ENCODE results near the gene KIAA1549. TPM values are rescaled to one million over a fixed set of nuclear protein-coding genes. Genes with fewer than 3 reads are reported as not detected.

KIAA1549 gene
- total RNA-seq, 1 experiment from 2014 or later = 14.1 TPM

DNA sequence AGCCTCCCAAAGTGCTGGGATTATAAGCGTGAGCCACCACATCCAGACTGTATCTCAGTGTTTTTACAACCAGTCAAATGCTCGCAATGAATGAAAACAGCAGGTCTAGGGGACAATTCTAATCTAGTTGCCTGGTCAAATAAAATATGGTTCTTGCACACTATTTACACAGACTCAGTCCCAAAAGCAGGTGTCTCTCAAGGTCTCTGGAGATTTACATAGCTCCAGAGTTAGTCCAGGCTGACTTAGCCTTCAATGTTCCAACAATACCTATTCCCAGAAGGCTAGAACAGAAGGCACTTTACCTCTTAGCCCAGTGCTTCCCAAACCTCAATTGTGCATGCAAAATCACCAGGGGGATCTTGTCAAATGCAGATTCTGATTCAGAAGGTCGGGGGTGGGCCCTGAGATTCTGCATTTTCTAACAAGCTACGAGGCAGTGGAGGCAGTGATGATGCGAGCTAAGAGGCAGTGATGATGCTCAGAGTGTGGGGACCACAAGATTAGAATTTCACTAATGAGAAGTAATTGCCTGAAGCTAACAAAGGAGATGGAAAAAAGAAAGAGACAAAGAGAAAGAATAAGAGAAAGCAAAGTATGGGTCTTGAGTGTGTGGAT, 6.4 kb downstream of the KIAA1549 start:
- TF ChIP-seq POLR2AphosphoS5 (IDR thresholded peaks at IDR 0.05; ENCODE audit: low read depth, low read length) (no peak), CTCF (IDR thresholded peaks at IDR 0.05) (no peak), SIN3A (IDR thresholded peaks at IDR 0.05; ENCODE audit: borderline replicate concordance, insufficient read depth, low read depth, low read length) (no peak), TCF7L2 (IDR thresholded peaks at IDR 0.05; ENCODE audit: low read depth, low read length) (no peak)
- TF ChIP-seq, protein P1, sequence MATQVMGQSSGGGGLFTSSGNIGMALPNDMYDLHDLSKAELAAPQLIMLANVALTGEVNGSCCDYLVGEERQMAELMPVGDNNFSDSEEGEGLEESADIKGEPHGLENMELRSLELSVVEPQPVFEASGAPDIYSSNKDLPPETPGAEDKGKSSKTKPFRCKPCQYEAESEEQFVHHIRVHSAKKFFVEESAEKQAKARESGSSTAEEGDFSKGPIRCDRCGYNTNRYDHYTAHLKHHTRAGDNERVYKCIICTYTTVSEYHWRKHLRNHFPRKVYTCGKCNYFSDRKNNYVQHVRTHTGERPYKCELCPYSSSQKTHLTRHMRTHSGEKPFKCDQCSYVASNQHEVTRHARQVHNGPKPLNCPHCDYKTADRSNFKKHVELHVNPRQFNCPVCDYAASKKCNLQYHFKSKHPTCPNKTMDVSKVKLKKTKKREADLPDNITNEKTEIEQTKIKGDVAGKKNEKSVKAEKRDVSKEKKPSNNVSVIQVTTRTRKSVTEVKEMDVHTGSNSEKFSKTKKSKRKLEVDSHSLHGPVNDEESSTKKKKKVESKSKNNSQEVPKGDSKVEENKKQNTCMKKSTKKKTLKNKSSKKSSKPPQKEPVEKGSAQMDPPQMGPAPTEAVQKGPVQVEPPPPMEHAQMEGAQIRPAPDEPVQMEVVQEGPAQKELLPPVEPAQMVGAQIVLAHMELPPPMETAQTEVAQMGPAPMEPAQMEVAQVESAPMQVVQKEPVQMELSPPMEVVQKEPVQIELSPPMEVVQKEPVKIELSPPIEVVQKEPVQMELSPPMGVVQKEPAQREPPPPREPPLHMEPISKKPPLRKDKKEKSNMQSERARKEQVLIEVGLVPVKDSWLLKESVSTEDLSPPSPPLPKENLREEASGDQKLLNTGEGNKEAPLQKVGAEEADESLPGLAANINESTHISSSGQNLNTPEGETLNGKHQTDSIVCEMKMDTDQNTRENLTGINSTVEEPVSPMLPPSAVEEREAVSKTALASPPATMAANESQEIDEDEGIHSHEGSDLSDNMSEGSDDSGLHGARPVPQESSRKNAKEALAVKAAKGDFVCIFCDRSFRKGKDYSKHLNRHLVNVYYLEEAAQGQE (IDR thresholded peaks at IDR 0.05; ENCODE audit: insufficient read depth in 1 of 2, low read depth in 2 of 2, low read length in 1 of 2) = no peak
- no peaks in the 10 kb centered on the region for H3K27me3 ChIP-seq (ENCODE audit: control insufficient read depth, insufficient read depth, low read length)
- no TSS peak for BruUV-seq (replicated peaks)
- intact Hi-C loops (cut with micrococcal nuclease; ENCODE audit: unreplicated experiment) (no loop called here), in situ Hi-C loops (cut with HindIII; ENCODE audit: low pct_unique_long_range_greater_than_20kb, low sequenced_read_pairs) (no loop called here)
- H3K36me3 ChIP-seq (ENCODE audit: control insufficient read depth, insufficient read depth, low read length) = no peaks in the 10 kb centered on the region
- ChIA-PET CTCF (no interaction called here), POLR2A (interaction anchor here (0.6 kb wide), 1 partner anchor 21 kb away, joined by 7 read pairs; no protein-coding TSS in a partner anchor)
- no peak for DNase-seq (ENCODE audit: low read depth, low spot score)
- H3K4me1 ChIP-seq (ENCODE audit: control insufficient read depth, insufficient read depth, low read length) = peaks cover 9% of the 10 kb centered on the region
- H3K27ac ChIP-seq (ENCODE audit: low read length) = no peak overlapping the region
- ATAC-seq = no peak
- H3K4me3 ChIP-seq (ENCODE audit: low read depth in 2 of 2, low read length in 2 of 2) = no peak overlapping the region
- no peaks in the 10 kb centered on the region for H3K9me3 ChIP-seq (ENCODE audit: control insufficient read depth, insufficient read depth, low read depth, low read length)

GRCh38 chr7:138974103-138974502, 7.1 kb downstream of the KIAA1549 start:
- no peak for ATAC-seq
- no peak for TF ChIP-seq CTCF (IDR thresholded peaks at IDR 0.05)
- POLR2A ChIA-PET = no interaction called here

More at GRCh38 chr7:138974103-138974502, 7.1 kb downstream of the KIAA1549 start:
- BruUV-seq (replicated peaks) = no TSS peak
- H3K27ac ChIP-seq (ENCODE audit: low read length) = no peak overlapping the region
- in situ Hi-C loops (cut with HindIII; ENCODE audit: low pct_unique_long_range_greater_than_20kb, low sequenced_read_pairs) = no loop called here
- intact Hi-C loops (cut with micrococcal nuclease; ENCODE audit: unreplicated experiment) = no loop called here
- no peaks in the 10 kb centered on the region for H3K27me3 ChIP-seq (ENCODE audit: control insufficient read depth, insufficient read depth, low read length)
- no peak overlapping the region for H3K4me3 ChIP-seq (ENCODE audit: low read depth in 2 of 2, low read length in 2 of 2)
- H3K9me3 ChIP-seq (ENCODE audit: control insufficient read depth, insufficient read depth, low read depth, low read length) = no peaks in the 10 kb centered on the region
- H3K36me3 ChIP-seq (ENCODE audit: control insufficient read depth, insufficient read depth, low read length) = no peaks in the 10 kb centered on the region
- H3K4me1 ChIP-seq (ENCODE audit: control insufficient read depth, insufficient read depth, low read length) = peaks cover 4% of the 10 kb centered on the region
- CTCF ChIA-PET = no interaction called here
- no peak for DNase-seq (ENCODE audit: low read depth, low spot score)
